Ishikawa (cell line): Measurements from ENCODE around the gene TMEM212.

Experiments used
- CEBPB ChIP-seq: IDR thresholded peaks from 2 replicates; pipeline ENCODE4 v1.6.1; 2012
- EP300 ChIP-seq: IDR thresholded peaks from 2 replicates; pipeline ENCODE4 v1.6.1; 2012; ENCODE audit warnings: borderline replicate concordance
- FOXM1 ChIP-seq: IDR thresholded peaks from 2 replicates; pipeline ENCODE4 v1.6.1; 2012; ENCODE audit warnings: low read depth, borderline replicate concordance
- MAX ChIP-seq: IDR thresholded peaks from 2 replicates; pipeline ENCODE4 v1.6.1; 2012
- NFIC ChIP-seq: IDR thresholded peaks from 2 replicates; pipeline ENCODE4 v1.6.1; 2012
- REST ChIP-seq: IDR thresholded peaks from 2 replicates; pipeline ENCODE4 v1.6.1; 2012; ENCODE audit warnings: low read depth, mild to moderate bottlenecking
- TAF1 ChIP-seq: IDR thresholded peaks from 2 replicates; pipeline ENCODE4 v1.6.1; 2012; ENCODE audit warnings: low read depth, mild to moderate bottlenecking
- TCF12 ChIP-seq: IDR thresholded peaks from 2 replicates; pipeline ENCODE4 v1.6.1; 2012; ENCODE audit warnings: low read depth
- YY1 ChIP-seq: IDR thresholded peaks from 2 replicates; pipeline ENCODE4 v1.6.1; 2012; ENCODE audit warnings: low read depth
- ZBTB7A ChIP-seq: IDR thresholded peaks from 2 replicates; pipeline ENCODE4 v1.6.1; 2012; ENCODE audit warnings: low read depth

GRCh38 chr3:171797265-171797679 lies 45.9 kb upstream of the TMEM212 start:
- TF ChIP-seq REST = no peak
- no peak for TF ChIP-seq MAX
- no peak for TF ChIP-seq TAF1
- TF ChIP-seq YY1 = no peak
- TF ChIP-seq CEBPB = no peak
- no peak for TF ChIP-seq EP300
- no peak for TF ChIP-seq NFIC
- no peak for TF ChIP-seq FOXM1
- no peak for TF ChIP-seq ZBTB7A
- no peak for TF ChIP-seq TCF12
